HG02840 (cell line): ENCODE data around the gene ITK.

Experiments
- ATAC-seq: cut with Tn5 transposase; IDR thresholded peaks from one replicate; pipeline ENCODE4 v1.9.1; 2021; ENCODE audit warnings: mild to moderate bottlenecking, moderate library complexity, moderate number of reproducible peaks; ENCODE audit not compliant: unreplicated experiment, low FRiP score

The ITK gene

DNA sequence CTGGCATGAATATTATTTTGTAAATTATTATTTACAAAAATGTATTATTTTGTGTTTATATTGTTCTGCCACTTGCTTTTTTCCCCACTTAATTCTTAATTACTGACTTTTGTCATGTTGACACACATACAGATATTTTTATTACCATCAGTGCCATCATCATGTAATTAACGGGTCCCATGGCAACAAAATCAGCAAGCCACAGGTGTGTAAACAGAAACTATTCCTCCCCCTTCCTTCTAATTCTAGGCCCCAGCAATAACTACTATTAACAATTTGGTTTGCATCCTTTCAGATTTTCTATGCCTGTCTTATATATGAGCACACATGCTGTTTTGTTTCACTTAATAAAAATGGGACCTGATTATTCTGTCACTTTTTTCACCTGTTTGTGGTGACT, 114.6 kb downstream of the ITK start:
- no peak for ATAC-seq

DNA sequence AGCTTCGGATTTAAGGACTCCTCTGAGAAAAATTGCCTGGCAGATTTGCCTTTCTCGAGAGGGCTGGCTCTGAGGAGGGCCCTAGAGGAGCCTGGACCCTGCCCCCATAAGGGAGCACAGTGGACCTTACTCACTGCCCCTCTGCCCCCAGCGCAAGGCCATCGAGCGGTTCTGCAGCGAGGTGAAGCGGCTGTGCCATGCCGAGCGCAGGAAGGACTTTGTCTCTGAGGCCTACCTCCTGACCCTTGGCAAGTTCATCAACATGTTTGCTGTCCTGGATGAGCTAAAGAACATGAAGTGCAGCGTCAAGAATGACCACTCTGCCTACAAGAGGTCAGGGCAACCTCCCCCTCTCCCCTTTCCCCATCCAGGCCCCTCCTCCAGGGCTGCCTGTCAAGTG, 119.9 kb downstream of the ITK start:
- ATAC-seq = no peak

DNA sequence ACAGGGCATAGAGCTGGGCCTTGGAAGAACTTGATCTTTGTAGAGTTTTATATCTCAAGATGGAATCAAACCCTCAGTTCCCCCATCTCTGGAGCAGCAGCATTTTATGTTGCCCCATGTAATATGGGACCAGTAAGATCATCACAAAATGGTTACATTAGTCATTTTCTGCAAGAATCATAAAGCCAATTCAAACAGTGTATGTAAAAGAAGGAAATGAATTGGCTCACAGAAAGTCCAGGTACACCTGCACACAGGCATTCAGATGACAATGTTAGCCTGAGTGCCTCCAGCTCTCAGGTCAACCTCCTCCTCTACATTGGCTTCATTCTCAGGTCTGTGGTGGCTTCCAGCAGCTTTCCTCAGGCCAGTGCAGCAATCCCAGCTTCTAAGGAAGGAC, 120.4 kb downstream of the ITK start:
- ATAC-seq = no peak

DNA sequence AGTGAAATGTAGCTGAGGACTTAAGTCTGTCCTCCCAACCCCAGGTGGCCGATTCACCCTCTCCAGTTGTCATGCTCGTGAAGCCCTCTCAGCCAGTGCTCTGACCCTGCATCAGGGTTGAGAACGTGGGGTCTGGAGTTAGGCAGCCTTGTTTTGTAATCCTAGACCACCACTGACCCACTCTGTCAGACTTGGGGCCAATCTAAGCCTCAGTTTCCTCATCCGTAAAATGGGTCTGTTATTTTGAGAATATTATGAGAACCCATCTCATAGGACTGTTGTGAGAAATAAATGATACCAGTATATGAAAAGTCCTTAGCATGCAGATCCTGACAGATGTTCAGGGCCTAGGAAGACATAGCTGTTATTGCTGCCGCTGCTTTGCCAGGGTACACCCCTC, 122.4 kb downstream of the ITK start:
- no peak for ATAC-seq

DNA sequence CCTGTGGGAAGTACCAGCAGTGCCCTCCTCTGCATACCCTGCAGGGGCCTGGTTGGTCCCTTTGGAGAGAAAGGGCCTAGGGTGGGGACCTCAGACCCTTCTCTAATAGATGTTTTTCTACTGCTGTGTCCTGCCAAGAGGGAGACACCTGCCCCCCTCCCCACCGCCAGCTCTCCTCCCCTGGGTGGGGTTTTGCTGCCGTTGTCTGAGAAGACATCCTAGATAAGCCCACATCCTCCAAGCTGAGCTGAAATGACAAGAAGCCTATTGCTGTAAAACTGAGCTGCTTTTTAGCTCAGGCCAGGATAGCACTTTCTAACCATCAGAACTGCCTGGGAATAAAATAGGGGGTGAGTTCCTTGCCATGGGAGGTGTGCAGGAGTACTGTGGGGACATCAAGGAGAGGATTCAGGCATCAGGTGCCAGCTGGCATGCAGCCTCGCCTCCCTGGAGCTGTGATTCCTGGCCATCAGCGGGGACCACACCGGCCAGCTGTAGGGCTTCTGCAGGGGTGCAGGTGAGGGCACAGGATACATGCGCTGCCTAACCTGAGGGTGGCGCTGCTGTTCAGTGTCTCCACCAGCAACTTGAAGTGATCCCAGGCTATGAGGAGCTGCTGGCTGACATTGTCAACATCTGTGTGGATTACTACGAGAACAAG, 123.2 kb downstream of the ITK start:
- ATAC-seq = no peak
